AG09309 (cell line): ENCODE data around the gene MAP2K3.

ENCODE experiments used
- DNase-seq: peaks from one replicate; pipeline ENCODE4 v3.0.0-alpha.2; 2010; ENCODE audit warnings: low read depth
- H3K4me3 ChIP-seq: 2 replicates; pipeline ENCODE4 v1.5.1; 2011; ENCODE audit warnings: mild to moderate bottlenecking, low read depth, low read length, moderate library complexity; ENCODE audit not compliant: control insufficient read depth
- TF ChIP-seq, protein P1 (sequence below): IDR thresholded peaks from 2 replicates; pipeline ENCODE4 v1.5.1; 2011; ENCODE audit warnings: mild to moderate bottlenecking, low read depth, low read length, inconsistent platforms; ENCODE audit not compliant: insufficient read depth, control insufficient read depth; ENCODE audit errors: missing control alignments

Gene MAP2K3

DNA sequence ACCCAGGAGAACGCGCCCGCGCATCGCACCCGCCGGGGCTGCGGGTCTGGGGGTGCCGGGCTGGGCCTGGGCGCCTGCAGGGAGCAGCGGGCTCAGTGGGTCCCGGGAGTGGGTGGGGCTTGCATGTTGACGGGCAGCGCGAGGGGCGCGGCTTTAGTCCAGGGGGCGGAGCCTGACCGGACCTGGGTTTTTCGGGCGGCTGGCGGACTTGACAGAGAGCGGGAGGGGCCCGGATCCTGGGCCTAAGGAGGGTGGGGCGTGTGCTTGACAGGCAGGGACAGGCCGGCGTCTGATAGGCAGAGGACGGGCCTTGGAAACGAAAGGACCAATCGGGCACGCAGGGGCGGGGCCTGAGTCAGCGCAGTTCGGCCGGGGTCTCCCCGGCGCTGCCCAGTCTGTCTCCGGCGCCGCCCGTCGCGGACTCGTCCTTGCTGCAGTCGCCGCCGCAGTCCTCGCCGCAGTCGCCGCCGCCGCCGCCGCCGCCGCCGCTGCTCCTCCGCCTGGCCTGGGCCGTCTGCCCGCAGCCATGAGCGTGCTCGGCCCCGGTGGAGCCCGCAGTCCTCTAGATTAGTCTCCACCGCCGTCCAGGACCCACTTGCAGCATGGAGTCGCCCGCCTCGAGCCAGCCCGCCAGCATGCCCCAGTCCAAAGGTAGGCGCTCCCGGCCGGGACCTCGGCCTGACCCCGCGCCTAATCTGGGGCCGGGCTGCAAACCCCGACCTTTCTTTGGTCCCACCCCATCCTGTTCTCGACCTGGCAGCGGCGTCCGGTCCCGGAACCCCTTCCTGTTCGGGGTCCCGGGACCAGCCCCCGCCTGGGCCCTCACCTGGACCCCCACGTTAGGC is at the start of gene MAP2K3:
Gene MAP2K3, plus strand, starts transcription at position 393 of the 845 bp plus-strand sequence. Its CDS starts 210 bp downstream, at position 603.
- DNase-seq, result peak; percentile 96
- TF ChIP-seq, protein P1, sequence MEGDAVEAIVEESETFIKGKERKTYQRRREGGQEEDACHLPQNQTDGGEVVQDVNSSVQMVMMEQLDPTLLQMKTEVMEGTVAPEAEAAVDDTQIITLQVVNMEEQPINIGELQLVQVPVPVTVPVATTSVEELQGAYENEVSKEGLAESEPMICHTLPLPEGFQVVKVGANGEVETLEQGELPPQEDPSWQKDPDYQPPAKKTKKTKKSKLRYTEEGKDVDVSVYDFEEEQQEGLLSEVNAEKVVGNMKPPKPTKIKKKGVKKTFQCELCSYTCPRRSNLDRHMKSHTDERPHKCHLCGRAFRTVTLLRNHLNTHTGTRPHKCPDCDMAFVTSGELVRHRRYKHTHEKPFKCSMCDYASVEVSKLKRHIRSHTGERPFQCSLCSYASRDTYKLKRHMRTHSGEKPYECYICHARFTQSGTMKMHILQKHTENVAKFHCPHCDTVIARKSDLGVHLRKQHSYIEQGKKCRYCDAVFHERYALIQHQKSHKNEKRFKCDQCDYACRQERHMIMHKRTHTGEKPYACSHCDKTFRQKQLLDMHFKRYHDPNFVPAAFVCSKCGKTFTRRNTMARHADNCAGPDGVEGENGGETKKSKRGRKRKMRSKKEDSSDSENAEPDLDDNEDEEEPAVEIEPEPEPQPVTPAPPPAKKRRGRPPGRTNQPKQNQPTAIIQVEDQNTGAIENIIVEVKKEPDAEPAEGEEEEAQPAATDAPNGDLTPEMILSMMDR, result no peak
- H3K4me3 ChIP-seq, result peak within 1 kb of the TSS; percentile 95

DNA sequence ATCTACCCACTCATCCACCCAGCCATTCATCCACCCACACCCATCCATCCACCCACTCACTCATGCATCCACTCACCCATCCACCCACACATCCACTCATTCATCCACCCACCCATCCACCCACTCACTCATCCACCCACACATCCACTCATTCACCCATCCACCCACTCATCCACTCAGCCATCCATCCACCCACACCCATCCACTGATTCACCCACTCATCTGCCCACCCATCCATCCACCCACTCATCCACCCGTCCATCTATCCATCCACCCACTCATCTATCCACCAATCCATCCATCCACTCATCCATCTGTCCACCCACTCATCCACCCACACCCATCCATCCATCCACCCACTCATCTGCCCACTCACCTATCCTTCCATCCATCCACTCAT is 48.6 kb upstream of the MAP2K3 start:
- no peak overlapping the region for H3K4me3 ChIP-seq
- TF ChIP-seq, protein P1, result no peak
- no peak for DNase-seq

DNA sequence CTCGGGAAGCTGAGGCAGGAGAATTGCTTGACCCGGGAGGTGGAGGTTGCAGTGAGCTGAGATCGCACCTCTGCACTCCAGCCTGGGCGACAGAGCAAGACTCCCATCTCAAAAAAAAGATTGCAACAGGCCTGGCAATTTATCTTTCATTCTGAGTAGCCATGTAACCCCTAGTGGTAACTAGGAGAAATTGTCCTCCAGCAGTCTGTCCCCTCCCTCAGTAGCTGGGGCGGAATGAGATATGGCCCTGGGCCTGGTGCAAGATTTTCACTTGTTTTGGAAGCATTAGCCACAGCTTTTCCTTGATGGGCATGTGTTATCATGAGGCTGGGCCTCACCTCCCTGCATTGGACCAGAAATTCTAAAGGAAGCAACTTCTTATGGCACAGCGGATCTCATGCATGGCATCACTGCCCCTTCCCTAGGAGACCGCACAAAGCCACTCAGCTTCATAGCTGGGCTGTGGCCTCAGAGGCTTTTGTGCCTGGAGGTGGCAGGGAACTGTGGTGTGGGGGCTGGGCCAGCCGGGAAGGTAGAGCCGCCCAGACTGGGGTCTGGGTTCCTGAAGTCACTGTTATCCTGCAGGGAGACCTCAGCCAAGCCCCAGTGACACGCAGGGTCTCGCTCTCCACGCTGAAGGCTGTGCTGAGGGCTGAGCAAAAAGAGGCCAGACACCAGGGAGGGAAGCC is 44.7 kb upstream of the MAP2K3 start:
- TF ChIP-seq, protein P1, result peak; percentile 56
- DNase-seq, result no peak

DNA sequence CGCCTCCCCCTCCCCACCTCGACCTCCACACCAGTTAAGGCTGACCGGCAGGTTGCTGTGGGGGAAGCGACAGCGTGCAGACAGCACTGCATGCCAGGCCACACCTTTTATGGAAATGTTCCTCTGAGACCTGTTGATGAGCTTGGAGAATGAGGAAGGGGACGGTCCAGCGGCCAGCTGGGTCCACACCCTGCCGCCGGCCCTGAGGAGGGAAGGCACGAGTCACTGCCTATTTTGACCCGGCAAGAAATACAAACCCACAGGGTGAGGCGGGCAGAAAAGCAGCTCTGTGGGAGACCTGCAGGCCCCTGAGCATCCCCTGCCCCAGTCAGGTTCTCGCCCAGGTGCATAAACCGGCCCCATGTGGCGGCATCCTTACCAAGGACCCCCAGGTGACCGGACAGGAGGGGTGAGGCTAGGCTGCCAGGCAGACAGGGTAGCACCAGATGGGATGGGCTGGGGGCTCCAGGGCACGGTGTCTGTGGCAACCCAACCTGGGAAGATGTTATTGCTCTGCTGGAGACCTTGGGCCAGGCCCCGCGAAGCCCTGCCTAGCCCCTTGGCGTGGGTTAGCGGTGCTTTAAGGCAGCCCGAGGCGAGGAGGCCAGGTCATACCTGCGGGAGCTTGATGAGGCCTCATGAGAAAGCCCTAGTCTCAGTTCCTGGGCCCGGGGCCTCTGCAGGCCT is 44.0 kb upstream of the MAP2K3 start:
- no peak overlapping the region for H3K4me3 ChIP-seq

More for the DNA sequence above, 44.7 kb upstream of the MAP2K3 start:
- no peak overlapping the region for H3K4me3 ChIP-seq

DNA sequence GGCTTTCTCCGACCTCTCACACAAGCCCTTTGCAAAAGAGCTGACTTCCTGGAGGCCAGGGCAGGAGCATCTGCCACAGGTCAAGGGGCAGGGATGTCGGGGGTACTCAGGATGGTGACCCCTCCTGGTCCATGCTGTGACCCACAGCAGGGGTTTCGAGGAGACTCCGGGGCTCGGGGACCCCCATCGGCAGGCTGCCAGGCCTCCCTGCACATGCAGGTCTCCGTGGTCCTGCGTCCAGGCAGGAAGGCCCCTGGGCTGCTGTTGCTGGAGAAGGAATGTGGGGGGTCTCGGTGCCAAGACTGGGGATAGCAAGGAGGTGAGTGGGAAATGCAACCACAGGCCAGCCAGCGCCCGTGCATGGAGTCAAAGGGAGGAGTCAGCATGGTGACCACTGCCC is 42.9 kb upstream of the MAP2K3 start:
- H3K4me3 ChIP-seq, result no peak overlapping the region
- DNase-seq, result no peak
- TF ChIP-seq, protein P1, result no peak

More for the DNA sequence above, 44.0 kb upstream of the MAP2K3 start:
- TF ChIP-seq, protein P1, result no peak
- no peak for DNase-seq

DNA sequence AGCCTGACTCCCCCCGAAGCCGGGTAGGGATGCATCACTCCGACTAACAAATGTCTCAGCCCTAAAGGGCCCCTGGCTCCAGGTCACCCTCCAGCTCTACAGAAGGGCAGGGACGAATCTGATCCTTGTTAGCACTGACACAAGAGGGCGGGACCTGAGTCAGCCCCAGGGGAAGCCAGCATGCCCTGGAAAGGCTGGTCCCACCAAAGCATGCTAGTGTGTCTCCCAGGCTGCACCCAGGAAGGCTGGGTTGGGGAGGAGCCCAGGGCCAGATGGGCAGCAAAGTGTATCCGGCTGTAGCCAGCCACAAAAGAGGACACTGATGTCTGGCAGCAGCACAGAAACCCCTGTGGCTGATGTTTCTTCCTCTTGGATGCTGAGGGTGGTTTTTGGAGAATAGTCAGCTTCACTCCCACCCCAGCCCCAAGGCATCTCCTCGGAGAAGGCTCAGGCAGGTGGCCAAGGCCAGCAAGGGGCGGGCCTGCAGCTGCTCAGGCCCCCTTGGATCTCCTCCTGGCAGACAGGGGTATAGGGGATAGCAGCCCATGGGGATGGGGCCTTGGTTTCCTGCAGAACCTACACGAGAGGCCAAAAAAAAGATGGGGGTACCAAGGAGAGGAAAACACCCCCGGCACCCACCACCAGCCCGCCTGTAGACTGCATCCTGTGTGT is 42.3 kb upstream of the MAP2K3 start:
- DNase-seq, result no peak
- no peak overlapping the region for H3K4me3 ChIP-seq
- TF ChIP-seq, protein P1, result no peak
